HG03095 (cell line): ENCODE data around the gene C1QTNF3.
A peak's percentile ranks its signal among the peaks of the same experiment; 100 is the strongest.
"Not testable (repeated sequence)": the region's sequence is repeated elsewhere in the genome, so short reads cannot be mapped to it uniquely, and the experiment has no call there.

Experiments
- ATAC-seq: cut with Tn5 transposase; IDR thresholded peaks from one replicate; pipeline ENCODE4 v1.9.1; 2021; ENCODE audit warnings: moderate library complexity; ENCODE audit not compliant: unreplicated experiment

Gene C1QTNF3

DNA sequence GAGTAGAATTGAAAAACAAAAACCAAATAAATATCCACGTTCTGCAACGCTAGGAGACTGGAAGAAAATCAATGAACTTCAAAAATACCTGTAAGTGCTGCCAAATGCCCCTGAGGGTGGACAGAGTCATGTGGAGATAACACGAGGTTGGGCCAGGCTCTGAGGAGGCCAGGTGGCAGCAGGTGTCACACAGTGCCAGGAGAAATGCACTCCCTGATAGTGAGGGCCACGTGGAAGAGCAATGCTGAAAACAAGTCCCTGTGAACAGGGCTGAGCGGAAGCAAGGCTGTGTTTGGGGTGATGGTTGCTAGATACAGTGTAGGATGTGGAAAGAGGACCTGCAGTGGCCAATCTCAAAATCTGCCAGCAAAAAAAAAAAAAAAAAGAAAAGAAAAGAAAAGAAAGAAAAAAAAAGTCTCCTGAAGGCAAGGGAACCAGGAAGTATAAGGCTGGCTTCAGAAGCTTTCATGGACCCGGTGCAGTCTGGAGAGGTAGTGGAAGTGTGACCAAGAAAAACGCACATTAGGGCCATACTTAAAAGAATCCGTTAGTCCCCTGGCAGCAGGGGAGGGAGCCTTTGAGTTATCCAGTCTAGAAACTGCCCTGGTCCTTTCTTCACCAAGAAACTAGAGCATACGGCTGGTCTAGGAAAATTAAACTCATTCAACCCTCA, 16.8 kb downstream of the C1QTNF3 start:
- ATAC-seq = no peak

DNA sequence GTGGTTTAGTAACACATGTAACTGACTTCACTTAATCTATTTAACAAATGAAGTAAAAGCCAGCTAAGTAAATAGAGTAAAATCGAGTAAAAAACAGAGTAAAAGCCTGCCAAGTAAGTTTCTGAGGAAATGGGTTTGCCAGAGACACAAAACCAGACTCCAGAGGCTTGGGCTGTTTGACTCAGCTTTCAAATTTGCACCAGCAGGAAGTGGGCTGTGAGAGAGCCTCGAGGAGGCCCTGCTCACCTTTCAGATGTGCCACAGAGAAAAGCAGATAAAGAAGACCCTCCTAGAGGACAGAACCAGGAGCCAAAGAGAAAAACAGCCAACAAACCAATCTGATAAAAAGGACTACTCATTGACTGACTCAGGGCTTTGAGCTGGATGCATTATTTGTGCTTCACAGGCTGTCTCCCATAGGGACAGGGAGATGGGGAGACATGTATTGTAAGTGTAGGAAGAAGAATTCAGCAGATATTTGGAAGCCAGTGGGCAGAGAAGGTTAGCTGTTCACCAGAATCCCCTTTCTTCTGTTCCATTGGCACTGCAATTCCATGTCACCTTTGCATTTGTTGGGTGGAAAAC, 20.8 kb downstream of the C1QTNF3 start:
- peak; percentile 83 for ATAC-seq

DNA sequence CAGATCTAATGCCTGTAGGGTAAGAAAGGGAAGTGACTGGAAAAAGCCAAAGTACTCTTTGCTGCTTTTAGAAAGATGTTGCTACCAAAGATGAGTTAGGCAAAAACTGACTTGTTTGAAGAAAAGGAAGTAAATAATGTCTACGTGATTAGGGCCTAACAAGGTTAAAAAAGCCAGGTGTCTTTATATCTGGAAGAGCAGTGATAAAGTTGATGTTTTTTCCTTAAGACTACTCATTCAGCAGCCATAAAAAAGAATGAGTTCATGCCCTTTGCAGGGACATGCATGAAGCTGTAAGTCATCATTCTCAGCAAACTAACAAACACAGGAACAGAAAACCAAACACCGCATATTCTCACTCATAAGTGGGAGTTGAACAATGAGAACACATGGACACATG, 21.7 kb downstream of the C1QTNF3 start:
- no peak for ATAC-seq

DNA sequence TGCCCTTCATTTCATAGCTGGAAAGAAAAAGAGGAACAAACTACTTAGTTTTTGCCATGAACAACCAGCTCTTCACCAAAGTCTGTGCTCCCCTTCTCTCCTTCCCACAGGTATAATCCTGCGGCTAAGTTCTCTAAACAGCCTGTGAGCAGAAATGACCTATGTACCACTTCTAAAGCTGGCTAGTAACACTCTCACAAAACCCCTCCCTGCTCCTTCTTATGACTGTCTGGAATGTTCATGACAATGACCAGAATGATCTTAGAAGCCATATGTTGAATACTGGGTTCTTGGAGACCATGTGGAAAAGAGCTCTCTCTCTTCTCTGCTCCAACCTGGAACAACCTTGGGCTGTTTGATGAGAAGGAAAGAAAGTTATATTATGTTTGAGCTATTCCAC, 22.3 kb downstream of the C1QTNF3 start:
- no peak for ATAC-seq

DNA sequence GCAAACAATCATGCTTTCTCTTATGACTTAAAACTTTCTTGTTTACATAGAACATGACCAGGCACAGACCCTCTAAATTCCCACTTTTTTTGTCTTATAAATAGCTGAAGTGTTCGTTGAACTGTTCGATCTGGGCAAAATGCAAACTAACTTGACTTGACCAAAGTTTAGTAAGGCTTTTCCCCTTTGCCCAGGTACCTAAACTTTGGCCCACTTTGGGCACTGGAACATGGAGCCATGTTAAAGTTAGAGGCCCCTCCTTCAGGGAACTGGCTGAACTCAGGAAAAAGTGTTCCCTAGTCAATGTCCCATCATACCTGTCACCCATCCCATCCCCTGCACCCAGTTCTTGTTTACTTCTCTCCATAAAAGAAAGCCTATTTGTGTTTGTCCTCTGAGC, 25.8 kb downstream of the C1QTNF3 start:
- no peak for ATAC-seq

DNA sequence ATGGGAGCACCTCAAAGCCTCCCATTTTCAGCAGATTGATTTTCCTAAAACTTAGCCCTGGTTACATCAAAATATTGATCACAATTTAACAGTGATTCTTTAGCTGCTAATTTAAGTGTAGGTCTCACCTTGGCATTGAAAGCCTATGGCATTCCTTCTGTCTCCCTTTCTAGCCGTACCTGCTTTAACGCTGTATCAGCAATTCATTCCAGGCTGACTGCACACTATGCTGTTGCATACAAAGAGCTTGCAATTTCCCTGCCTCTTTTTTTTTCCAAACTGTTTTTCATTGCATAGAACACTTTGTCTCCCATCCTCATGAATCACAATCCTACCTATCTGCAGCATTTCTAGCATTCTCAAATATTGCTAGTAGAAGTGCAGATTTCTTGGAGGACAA, 26.3 kb downstream of the C1QTNF3 start:
- no peak for ATAC-seq

DNA sequence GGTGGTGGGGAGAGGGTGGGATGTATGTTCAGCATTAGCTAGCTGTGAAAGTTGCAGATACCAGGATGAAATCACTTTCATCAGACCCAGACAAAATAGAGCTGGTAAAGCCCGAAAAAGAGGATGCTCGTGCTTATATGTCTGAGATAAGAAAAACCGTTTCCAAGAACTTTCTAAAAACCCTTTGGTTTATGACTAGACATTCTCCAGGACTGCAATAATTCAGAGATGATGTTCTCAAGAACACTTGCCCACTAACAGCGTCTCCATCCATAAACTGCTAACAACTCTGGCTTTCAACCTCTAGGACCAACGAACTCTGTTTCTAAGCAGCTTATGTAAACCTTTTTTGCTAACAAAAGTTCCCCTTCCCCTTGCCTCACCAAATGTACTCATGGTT, 26.8 kb downstream of the C1QTNF3 start:
- ATAC-seq = no peak

DNA sequence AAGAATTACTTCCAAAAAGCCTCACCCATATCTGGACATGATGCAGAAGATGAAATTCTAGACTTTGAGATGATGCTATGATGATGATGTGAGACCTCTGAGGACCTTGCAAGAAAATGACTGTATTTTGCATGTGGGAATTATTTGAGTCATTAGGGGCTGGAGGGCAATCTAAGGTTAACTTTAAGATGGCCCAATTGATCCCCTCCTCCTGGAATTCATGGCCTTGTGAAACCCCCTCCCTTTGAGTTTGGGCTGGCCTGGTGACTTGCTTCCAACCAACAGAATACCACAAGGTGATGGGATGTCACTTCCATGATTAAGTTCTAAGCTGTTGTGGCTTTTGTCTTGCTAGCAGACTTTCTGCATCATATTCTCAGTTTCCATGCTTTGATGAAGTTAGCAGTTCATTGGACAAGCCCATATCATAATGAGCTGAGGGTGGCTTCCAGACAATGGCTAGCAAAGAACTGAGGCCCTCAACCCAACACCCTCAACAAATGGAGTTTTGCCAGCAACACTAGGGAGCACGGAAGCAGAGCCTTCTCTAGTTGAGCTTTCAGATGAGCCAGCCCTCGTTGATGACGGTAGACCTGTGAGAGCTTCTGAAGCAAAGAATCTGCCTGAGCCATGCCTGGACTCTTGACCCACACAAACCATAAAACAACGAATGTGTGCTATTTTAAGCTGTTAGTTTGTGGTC, 27.7 kb downstream of the C1QTNF3 start:
- no peak for ATAC-seq

DNA sequence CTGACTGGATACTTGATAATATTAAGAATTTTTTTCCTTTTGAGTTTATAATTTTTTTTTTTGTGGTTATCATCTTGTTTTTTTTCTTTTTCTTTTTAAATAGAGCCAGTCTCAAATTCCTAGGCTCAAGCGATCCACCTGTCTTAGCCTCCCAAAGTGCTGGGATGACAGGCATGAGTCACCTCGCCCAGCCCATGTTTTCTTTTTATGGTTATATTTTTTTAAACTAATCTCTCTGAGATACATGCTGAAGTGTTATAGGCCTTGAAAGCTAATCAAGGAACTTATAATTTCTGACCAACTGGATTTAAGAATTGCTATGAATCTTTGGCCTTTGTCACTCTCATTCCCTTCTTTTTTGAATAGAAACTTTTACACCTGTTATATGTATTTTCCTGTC, 28.4 kb downstream of the C1QTNF3 start:
- ATAC-seq = no peak

DNA sequence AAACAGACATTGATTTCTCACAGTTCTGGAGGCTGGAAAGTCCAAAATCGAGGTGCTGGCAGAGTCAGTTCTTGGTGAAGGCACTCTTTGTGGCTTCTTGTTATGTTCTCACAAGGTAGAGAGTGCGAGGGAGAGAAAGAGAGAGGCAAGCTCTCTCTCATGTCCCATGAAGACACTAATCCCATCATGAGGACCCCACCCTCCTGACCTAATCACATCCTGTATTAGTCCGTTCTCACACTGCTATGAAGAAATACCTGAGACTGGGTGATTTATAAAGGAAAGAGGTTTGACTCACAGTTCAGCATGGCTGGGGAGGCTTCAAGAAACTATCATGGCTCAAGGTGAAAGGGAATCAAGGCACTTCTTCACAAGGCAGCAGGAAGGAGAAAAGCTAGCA, 29.5 kb downstream of the C1QTNF3 start:
- no peak for ATAC-seq

DNA sequence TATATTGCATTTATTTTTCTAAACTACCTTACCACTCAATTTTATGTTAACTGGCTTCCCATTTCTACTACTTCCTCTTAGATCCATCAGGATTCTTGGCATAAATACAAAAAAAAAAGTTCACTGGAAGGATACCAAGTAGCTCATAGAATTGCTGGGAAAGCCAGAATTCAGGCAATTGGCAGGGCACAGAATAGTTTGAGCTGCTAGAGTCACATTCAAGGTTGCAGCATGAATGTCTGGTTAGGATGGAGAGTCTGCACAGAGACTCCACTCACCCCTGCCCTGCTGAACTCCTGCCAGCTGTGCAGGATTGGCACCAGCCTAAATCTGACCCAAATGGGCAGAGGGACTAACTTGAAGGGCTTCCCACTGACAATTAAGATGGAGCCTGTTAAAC, 30.2 kb downstream of the C1QTNF3 start:
- no peak for ATAC-seq

DNA sequence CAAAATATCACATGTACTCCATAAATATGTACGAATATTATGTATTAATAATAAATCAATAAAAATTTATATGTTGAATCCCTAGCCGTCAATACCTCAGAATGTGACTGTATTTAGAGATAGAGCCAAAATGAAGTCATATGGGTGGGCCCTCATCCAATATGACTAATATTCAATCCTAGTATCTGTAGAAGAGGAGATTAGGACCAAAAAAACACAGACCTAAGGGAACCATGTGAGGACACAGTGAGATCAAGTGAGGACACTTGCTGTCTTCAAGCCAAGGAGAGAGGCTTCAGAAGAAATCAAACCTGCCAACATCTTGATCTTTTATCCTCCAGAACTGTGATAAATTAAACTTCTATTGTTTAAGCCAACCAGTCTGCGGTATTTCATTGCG, 31.5 kb downstream of the C1QTNF3 start:
- ATAC-seq = no peak

DNA sequence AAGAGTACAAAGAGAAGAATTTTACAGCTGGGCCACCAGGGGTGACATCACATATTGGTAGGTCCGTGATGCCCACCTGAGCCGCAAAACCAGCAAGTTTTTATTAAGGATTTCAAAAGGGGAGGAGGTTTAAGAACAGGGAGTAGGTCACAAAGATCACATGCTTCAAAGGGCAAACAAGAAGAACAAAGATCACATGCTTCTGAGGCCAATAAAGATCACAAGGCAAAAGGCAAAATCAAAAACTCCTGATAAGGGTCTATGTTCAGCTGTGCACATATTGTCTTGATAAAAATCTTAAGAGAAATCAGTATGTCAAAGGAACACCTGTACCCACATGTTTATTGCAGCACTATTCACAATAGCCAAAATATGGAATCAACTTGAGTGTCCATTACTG, 32.9 kb downstream of the C1QTNF3 start:
- ATAC-seq = not testable (repeated sequence)

DNA sequence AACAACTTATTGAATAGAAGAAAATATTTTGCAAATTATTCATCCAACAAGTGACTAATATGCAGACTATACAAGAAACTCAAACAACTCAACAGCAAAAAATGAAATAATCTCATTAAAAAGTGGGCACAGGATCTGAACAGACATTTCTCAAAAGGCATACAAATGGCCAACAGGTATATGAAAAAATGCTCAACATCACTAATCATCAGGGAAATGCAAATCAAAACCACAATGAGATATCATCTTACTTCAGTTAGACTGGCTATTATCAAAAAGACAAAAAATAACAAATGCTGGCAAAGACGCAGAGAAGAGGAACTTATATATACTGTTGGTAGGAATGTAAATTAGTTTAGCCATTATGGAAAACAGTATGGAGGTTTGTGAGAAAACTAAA, 33.4 kb downstream of the C1QTNF3 start:
- no peak for ATAC-seq

DNA sequence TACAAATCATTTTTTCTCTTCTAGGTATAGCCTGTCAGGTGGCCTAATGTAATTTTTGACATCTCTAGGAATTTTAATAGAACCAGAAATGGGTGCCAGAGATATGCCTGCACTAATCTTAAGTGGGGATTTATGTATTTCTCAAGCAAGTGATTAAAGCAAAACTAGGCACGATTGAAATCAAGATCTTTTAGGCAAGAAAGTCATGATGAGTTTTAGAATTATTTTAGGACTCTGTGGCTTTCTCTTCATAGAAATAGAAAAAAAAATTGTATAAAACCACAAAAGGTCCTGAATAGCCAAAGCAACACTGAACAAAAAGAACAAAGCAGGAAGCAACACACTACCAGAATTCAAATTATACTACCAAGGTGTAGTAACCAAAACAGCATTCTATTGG, 34.2 kb downstream of the C1QTNF3 start:
- ATAC-seq = no peak

DNA sequence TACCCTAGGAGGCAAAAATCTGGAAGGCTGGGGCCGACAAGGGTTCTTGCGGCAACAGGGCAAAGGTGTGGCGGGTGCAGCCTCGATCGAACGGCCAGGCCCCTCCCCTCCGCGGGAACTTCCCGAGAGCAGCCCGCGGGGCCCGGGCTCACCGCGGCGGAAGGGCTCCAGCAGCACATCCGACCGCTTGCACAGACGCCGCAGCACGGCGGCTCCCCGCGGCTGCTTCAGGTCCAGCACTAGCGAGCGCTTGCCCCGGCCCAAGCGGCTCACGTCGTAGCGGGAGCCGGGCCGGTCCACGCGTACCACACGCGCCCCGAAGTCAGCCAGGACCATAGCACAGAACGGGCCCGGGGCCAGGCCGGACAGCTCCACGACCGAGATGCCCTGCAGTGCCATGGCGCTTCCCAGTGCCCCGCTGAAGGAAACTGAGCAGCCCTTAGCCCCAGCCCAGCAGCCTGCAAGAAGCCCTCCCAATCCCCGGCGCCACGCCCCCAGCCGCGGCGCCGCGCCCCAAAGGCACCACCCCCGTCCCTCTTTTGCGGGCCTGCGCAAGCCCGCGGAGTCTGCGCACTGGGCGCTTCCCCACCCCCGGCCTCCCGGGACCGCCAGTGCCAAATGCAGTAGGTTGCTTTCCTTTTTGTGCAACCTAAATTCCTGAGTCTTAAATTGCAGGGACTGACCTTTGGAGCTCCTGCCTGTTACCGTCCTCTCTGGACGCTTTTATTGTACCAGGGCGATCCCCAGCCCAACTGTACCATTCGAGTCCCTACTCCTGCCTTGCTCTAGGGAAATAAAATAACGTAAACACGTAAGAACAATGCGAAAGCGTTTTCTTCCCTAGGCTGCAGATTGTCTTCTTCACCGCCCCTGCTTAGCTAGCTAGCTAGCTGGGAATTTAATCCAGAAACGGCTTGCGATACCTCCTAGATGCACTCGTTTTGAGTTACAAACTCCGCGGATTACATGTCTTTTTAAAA, 35.1 kb downstream of the C1QTNF3 start, which contains the start of gene AMACR:
Gene AMACR, minus strand, starts transcription at position 430 of the 980 bp plus-strand sequence. Its CDS starts 31 bp downstream, at position 399.
- peak; percentile 90 for ATAC-seq

DNA sequence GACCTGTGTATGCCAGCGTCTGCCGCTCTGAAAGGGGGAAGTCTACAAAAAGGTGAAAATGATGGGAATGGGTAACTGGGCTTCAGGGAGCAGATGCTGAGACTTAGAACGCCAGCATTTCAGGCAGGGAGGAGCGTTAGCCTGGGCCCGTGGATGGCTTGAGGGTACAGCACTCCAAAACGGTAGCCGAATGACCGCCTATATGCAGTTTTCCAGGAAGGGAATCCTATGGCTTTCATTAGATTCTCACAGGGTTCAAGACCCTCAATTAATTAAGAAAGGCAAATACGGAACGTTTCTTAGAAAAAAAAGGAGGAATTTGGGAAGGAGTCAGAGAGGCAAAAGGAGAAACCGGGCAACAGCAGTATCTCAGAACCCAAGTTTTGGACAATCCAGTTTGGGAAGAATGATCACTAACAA, 35.8 kb downstream of the C1QTNF3 start:
- ATAC-seq = no peak

DNA sequence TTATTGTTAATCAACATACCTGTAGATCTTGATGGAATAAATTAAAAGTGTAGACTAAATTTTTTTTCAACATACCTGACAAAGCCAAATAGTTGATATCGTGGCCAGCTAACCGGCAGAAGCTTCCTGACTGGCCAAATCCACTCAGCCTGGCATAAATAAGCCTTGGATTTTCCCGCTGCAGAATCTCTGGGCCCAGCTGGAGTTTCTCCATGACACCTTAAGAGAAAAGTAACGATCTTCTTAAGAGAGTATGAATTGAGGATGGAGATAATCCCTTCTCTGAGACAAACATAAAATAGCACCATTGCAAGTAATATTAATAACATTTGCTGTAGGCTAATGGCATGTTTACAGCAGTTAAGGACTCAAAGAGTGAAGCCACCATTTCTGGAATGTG, 37.3 kb downstream of the C1QTNF3 start:
- ATAC-seq = no peak

DNA sequence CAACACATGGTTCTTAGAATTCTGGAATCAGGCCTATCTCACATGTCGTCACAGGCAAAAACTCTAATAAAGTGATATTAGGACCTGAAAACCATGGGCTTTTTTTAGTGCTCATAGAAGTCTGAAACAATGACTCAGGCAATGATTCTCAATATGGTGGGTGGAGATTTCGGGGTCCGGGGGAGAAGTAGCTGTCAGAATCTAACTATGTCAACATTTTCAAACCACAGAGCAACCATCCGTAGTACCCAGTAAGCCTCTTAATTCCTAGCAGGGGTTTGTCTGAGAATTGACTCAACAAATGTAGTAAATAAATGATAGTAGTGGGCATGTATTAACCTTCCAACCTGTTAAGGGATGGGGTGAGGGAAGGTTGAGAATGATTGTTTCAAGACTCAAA, 37.8 kb downstream of the C1QTNF3 start:
- no peak for ATAC-seq

DNA sequence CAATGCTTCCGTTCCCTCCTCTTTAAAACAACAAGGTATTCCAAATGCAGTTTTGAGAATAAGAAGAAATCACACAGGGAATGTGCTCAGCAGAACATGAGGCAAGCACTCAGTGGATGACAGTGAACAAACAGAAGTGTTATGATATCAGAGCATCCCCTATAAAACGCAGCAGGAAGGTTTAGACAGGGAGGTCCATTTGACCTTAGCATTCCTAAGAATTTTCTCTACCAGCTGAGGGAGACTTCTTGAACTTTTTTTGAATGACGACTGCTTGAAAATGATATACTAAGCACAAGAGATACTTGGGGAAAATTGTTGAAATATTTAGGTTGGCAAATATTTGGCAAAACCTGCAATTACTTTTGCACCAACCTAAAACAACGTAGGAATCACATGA, 39.1 kb downstream of the C1QTNF3 start:
- ATAC-seq = no peak
